ENCODE results near the gene S100A13.

S100A13 gene

DNA sequence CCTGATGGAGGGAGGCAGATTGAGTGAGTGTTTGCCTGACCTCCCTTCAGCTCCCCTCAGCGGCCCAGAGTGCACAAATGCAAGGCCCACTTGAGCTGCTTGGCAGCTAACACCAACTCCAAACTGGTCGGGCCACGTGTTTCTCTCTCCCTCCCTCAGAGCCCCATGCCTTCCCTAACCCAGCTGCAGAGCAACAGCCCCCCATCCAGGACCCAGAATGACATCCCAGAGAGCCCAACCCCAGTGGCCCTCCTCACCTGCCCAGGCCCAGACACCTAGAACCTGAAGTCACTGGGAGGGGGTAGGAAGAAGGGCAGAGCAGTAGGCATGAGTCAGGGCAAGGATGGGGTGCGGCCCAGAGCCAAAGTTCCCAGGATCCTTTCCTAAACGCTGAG lies 10.4 kb downstream of the S100A13 start:
- DNase-seq (ENCODE audit: low spot score): no peak
- no peak for TF ChIP-seq CTCF (IDR thresholded peaks at IDR 0.05; ENCODE audit: extremely low read depth, insufficient read depth, missing control alignments)
- in situ Hi-C loops (cut with MboI; ENCODE audit: low pct_unique_long_range_greater_than_20kb, low sequenced_read_pairs, unreplicated experiment): no loop called here

GRCh38 chr1:153616144-153616916 lies 11.0 kb downstream of the S100A13 start, which contains the start of gene S100A14:
S100A14 (minus strand) TSS chr1:153616325; CDS start chr1:153615858, 467 bp downstream.
- no peak for TF ChIP-seq CTCF (IDR thresholded peaks at IDR 0.05; ENCODE audit: extremely low read depth, insufficient read depth, missing control alignments)
- no peak for DNase-seq (ENCODE audit: low spot score)
- in situ Hi-C loops (cut with MboI; ENCODE audit: low pct_unique_long_range_greater_than_20kb, low sequenced_read_pairs, unreplicated experiment): no loop called here

DNA sequence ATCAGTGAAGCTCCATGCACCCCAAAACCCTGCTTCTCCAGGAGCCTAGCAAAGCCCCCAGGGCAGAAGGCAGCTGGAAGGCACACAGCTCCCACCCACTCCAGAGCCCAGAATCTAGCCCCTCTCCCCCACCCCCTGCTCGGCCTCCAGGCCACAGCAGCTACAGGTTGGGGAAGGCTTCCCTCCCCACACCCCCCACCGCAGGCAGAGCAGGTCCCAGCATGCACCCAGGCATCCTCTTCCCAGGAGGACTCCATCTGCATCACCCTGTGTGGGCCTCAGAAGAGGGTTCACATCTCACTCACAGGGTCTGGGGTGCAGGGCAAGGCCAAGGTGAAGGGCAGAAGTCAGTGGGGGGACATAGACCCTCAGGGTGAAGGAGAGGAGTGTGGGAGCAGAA lies 11.9 kb downstream of the S100A13 start:
- in situ Hi-C loops (cut with MboI; ENCODE audit: low pct_unique_long_range_greater_than_20kb, low sequenced_read_pairs, unreplicated experiment): no loop called here

GRCh38 chr1:153614906-153615305 lies 12.4 kb downstream of the S100A13 start:
- TF ChIP-seq CTCF (IDR thresholded peaks at IDR 0.05; ENCODE audit: extremely low read depth, insufficient read depth, missing control alignments): no peak
- DNase-seq (ENCODE audit: low spot score): no peak
- in situ Hi-C loops (cut with MboI; ENCODE audit: low pct_unique_long_range_greater_than_20kb, low sequenced_read_pairs, unreplicated experiment): no loop called here

More for the DNA sequence above, 11.9 kb downstream of the S100A13 start:
- TF ChIP-seq CTCF (IDR thresholded peaks at IDR 0.05; ENCODE audit: extremely low read depth, insufficient read depth, missing control alignments): no peak
- no peak for DNase-seq (ENCODE audit: low spot score)

DNA sequence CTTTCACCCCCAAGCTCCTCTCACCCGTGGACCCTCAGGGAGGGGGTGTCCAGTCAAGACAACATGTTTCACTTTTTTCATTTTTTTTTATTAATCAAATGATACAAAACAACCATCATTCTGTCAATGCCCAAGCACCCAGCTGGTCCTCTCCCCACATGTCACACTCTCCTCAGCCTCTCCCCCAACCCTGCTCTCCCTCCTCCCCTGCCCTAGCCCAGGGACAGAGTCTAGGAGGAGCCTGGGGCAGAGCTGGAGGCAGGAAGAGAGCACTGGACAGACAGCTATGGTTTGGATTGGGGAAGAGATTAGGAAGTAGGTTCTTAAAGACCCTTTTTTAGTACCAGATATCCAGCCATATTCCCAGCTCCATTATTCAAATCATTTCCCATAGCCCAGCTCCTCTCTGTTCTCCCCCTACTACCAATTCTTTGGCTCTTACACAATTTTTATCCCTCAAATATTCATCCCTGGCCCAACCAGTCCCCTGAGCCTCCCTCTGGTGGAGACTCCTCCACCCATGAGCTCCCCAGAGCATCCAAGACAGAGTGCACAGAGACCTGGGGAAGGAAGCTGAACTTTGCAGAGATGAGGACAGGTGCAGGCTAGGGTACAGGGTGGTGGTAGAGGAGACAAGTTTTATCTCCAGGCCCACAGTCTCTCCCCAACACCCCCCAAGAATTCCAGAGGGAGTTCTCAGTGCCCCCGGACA lies 13.0 kb downstream of the S100A13 start:
- TF ChIP-seq CTCF (IDR thresholded peaks at IDR 0.05; ENCODE audit: extremely low read depth, insufficient read depth, missing control alignments): no peak
- in situ Hi-C loops (cut with MboI; ENCODE audit: low pct_unique_long_range_greater_than_20kb, low sequenced_read_pairs, unreplicated experiment): no loop called here
- DNase-seq (ENCODE audit: low spot score): no peak

GRCh38 chr1:153613406-153613805 lies 13.9 kb downstream of the S100A13 start:
- no peak for TF ChIP-seq CTCF (IDR thresholded peaks at IDR 0.05; ENCODE audit: extremely low read depth, insufficient read depth, missing control alignments)
- in situ Hi-C loops (cut with MboI; ENCODE audit: low pct_unique_long_range_greater_than_20kb, low sequenced_read_pairs, unreplicated experiment): no loop called here
- DNase-seq (ENCODE audit: low spot score): no peak
